WTC11 (cell line): ENCODE results near the gene SAMHD1. TPM values are rescaled to one million over a fixed set of nuclear protein-coding genes. Genes with fewer than 3 reads are reported as not detected.

ENCODE experiments used
- ATAC-seq: fragments of 200-7000 bp; cut with Tn5 transposase; 2 replicates; pipeline ENCODE4 v1.10.0; 2021; ENCODE audit warnings: mild to moderate bottlenecking, moderate library complexity
- CTCF ChIA-PET: fragments of 300-600 bp; sonication (Branson Sonifier 250); formaldehyde crosslinking; loops from one replicate; lab custom pipeline; 2021; ENCODE audit warnings: antibody characterized with exemption; lab: Charles Lee
- POLR2A ChIA-PET: fragments of 350-600 bp; sonication (Branson Sonifier 250); formaldehyde crosslinking; loops from one replicate; lab custom pipeline; 2021; ENCODE audit warnings: antibody characterized with exemption; lab: Charles Lee
- DNase-seq: peaks from one replicate; pipeline ENCODE4 v3.0.0; 2021; ENCODE audit warnings: low spot score
- H3K27ac Mint-ChIP-seq: 2 replicates; pipeline ENCODE4 v1.8.0; 2021; ENCODE audit warnings: mixed read lengths
- H3K27me3 Mint-ChIP-seq: 2 replicates; pipeline ENCODE4 v1.8.0; 2021; ENCODE audit warnings: low read depth, mild to moderate bottlenecking, moderate library complexity, mixed read lengths
- H3K36me3 Mint-ChIP-seq: 2 replicates; pipeline ENCODE4 v1.8.0; 2021; ENCODE audit warnings: mixed read lengths
- H3K4me1 Mint-ChIP-seq: 2 replicates; pipeline ENCODE4 v1.8.0; 2022; ENCODE audit warnings: mixed read lengths
- H3K4me3 Mint-ChIP-seq: 2 replicates; pipeline ENCODE4 v1.8.0; 2021; ENCODE audit warnings: mild to moderate bottlenecking, moderate library complexity, mixed read lengths
- H3K9me3 Mint-ChIP-seq: 2 replicates; pipeline ENCODE4 v1.8.0; 2021; ENCODE audit warnings: mixed read lengths
- EMX1 ChIP-seq: fragments of 250-450 bp; sonication (Bioruptor Pico); IDR thresholded peaks from 2 replicates; pipeline ENCODE4 v1.8.0; 2021; ENCODE audit warnings: mild to moderate bottlenecking
- FOXJ3 ChIP-seq: sonication (generic); formaldehyde crosslinking; IDR thresholded peaks from 2 replicates; pipeline ENCODE4 v1.9.0; 2021; ENCODE audit warnings: missing genetic modification reagents, mild to moderate bottlenecking, borderline replicate concordance
- IRF2 ChIP-seq: sonication (generic); formaldehyde crosslinking; IDR thresholded peaks from 2 replicates; pipeline ENCODE4 v1.8.0; 2022; ENCODE audit warnings: low read depth, missing genetic modification reagents, borderline replicate concordance
- NFYB ChIP-seq: sonication (generic); formaldehyde crosslinking; conservative IDR thresholded peaks from 2 replicates; pipeline ENCODE4 v1.8.0; 2022; ENCODE audit warnings: low read depth, missing genetic modification reagents
- SP1 ChIP-seq: sonication (generic); formaldehyde crosslinking; conservative IDR thresholded peaks from 2 replicates; pipeline ENCODE4 v1.8.1; 2022; ENCODE audit warnings: missing genetic modification reagents
- ZBTB21 ChIP-seq: sonication (generic); formaldehyde crosslinking; IDR thresholded peaks from 2 replicates; pipeline ENCODE4 v1.8.1; 2023; ENCODE audit warnings: mild to moderate bottlenecking, missing genetic modification reagents, borderline replicate concordance
- ZNF219 ChIP-seq: sonication (generic); formaldehyde crosslinking; IDR thresholded peaks from 2 replicates; pipeline ENCODE4 v1.8.0; 2023; ENCODE audit warnings: missing genetic modification reagents, mild to moderate bottlenecking, borderline replicate concordance
- ZNF317 ChIP-seq: sonication (generic); formaldehyde crosslinking; IDR thresholded peaks from 2 replicates; pipeline ENCODE4 v1.8.1; 2023; ENCODE audit warnings: low read depth, mild to moderate bottlenecking, moderate library complexity, missing genetic modification reagents, borderline replicate concordance
- total RNA-seq: library from RNA; stranded (reverse); gene quantifications from 3 replicates; pipeline ENCODE4 v1.2.3, GENCODE V29; 2021
- TF ChIP-seq, protein P1 (sequence below): sonication (generic); formaldehyde crosslinking; conservative IDR thresholded peaks from 2 replicates; pipeline ENCODE4 v1.8.1; 2023; ENCODE audit warnings: mild to moderate bottlenecking, low read depth, missing genetic modification reagents, moderate library complexity
- TF ChIP-seq, protein P2 (sequence below): sonication (generic); formaldehyde crosslinking; IDR thresholded peaks from 2 replicates; pipeline ENCODE4 v1.8.1; 2022; ENCODE audit warnings: missing genetic modification reagents, borderline replicate concordance
- TF ChIP-seq, protein P3 (sequence below): fragments of 250-450 bp; sonication (Bioruptor Pico); IDR thresholded peaks from 2 replicates; pipeline ENCODE4 v1.8.0; 2021; ENCODE audit warnings: mild to moderate bottlenecking
- TF ChIP-seq, protein P4 (sequence below): fragments of 250-450 bp; sonication (Bioruptor Pico); IDR thresholded peaks from 2 replicates; pipeline ENCODE4 v1.9.0; 2021; ENCODE audit warnings: mild to moderate bottlenecking
- TF ChIP-seq, protein P5 (sequence below): sonication (generic); formaldehyde crosslinking; IDR thresholded peaks from 2 replicates; pipeline ENCODE4 v1.8.1; 2022; ENCODE audit warnings: low read depth, missing genetic modification reagents, borderline replicate concordance

SAMHD1 gene
- total RNA-seq, 1 experiment from 2014 or later, result 31.0 TPM

DNA sequence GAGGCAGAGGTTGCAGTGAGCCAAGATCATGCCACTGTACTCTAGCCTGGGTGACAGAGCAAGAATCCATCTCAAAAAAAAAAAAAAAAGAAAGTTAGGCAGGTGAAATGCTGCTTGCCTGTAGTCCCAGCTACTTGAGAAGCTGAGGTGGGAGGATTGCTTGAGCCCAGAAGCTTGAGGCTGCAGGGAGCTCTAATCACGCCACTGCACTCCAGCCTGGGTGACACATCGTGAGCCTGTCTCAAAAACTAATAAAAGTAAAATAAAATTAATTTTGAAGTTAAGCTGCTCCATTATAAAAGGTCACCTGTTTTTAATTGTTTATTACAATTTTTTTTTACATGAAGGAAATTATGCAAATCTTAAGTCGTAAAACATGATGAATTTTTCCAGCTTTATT is 23.2 kb upstream of the SAMHD1 start:
- DNase-seq (no peak), ATAC-seq (no peak)
- Mint-ChIP-seq H3K4me1 (peaks cover 2% of the 10 kb centered on the region; the same call in 1 of the 2 replicates), H3K36me3 (no peaks in the 10 kb centered on the region; the same call in 1 of the 2 replicates), H3K27ac (no peak overlapping the region), H3K4me3 (no peak overlapping the region), H3K9me3 (peaks cover 9% of the 10 kb centered on the region), H3K27me3 (no peaks in the 10 kb centered on the region)
- ChIA-PET POLR2A (interaction anchor here (0.6 kb wide), 1 partner anchor 388 kb away, joined by 3 read pairs; no protein-coding TSS in a partner anchor), CTCF (no interaction called here)
- TF ChIP-seq EMX1 (CRISPR knock-in tag) (no peak), ZNF219 (no peak)
- TF ChIP-seq, protein P1, sequence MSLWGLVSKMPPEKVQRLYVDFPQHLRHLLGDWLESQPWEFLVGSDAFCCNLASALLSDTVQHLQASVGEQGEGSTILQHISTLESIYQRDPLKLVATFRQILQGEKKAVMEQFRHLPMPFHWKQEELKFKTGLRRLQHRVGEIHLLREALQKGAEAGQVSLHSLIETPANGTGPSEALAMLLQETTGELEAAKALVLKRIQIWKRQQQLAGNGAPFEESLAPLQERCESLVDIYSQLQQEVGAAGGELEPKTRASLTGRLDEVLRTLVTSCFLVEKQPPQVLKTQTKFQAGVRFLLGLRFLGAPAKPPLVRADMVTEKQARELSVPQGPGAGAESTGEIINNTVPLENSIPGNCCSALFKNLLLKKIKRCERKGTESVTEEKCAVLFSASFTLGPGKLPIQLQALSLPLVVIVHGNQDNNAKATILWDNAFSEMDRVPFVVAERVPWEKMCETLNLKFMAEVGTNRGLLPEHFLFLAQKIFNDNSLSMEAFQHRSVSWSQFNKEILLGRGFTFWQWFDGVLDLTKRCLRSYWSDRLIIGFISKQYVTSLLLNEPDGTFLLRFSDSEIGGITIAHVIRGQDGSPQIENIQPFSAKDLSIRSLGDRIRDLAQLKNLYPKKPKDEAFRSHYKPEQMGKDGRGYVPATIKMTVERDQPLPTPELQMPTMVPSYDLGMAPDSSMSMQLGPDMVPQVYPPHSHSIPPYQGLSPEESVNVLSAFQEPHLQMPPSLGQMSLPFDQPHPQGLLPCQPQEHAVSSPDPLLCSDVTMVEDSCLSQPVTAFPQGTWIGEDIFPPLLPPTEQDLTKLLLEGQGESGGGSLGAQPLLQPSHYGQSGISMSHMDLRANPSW (CRISPR knock-in tag), result no peak

DNA sequence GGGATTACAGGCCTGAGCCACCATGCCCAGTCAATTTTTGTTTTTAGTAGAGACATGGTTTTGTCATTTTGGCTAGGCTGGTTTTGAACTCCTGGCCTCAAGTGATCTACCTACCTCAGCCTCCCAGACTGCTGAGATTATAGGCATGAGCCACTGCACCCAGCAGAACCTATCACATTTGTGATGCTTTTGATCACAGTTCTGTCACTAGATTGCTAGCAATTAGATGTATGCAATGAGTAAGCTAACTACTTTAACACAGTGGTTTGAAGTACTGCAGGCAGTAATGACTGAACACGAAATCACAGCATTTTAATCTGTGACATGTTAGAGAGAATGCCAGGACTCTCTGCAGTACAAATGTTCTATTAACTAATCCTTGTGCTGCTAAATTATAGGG is 19.6 kb upstream of the SAMHD1 start:
- no peak overlapping the region for H3K27ac Mint-ChIP-seq

More for the DNA sequence above, 19.6 kb upstream of the SAMHD1 start:
- TF ChIP-seq SP1 (CRISPR knock-in tag) (no peak), ZBTB21 (CRISPR knock-in tag) (no peak), IRF2 (CRISPR knock-in tag) (no peak), ZNF317 (CRISPR knock-in tag) (no peak), NFYB (no peak), FOXJ3 (CRISPR knock-in tag) (no peak)
- TF ChIP-seq, protein P2, sequence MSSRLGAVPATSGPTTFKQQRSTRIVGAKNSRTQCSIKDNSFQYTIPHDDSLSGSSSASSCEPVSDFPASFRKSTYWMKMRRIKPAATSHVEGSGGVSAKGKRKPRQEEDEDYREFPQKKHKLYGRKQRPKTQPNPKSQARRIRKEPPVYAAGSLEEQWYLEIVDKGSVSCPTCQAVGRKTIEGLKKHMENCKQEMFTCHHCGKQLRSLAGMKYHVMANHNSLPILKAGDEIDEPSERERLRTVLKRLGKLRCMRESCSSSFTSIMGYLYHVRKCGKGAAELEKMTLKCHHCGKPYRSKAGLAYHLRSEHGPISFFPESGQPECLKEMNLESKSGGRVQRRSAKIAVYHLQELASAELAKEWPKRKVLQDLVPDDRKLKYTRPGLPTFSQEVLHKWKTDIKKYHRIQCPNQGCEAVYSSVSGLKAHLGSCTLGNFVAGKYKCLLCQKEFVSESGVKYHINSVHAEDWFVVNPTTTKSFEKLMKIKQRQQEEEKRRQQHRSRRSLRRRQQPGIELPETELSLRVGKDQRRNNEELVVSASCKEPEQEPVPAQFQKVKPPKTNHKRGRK (CRISPR knock-in tag), result no peak
- TF ChIP-seq, protein P3, sequence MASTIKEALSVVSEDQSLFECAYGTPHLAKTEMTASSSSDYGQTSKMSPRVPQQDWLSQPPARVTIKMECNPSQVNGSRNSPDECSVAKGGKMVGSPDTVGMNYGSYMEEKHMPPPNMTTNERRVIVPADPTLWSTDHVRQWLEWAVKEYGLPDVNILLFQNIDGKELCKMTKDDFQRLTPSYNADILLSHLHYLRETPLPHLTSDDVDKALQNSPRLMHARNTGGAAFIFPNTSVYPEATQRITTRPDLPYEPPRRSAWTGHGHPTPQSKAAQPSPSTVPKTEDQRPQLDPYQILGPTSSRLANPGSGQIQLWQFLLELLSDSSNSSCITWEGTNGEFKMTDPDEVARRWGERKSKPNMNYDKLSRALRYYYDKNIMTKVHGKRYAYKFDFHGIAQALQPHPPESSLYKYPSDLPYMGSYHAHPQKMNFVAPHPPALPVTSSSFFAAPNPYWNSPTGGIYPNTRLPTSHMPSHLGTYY, result no peak
- TF ChIP-seq, protein P1 (CRISPR knock-in tag), result no peak
- TF ChIP-seq, protein P4, sequence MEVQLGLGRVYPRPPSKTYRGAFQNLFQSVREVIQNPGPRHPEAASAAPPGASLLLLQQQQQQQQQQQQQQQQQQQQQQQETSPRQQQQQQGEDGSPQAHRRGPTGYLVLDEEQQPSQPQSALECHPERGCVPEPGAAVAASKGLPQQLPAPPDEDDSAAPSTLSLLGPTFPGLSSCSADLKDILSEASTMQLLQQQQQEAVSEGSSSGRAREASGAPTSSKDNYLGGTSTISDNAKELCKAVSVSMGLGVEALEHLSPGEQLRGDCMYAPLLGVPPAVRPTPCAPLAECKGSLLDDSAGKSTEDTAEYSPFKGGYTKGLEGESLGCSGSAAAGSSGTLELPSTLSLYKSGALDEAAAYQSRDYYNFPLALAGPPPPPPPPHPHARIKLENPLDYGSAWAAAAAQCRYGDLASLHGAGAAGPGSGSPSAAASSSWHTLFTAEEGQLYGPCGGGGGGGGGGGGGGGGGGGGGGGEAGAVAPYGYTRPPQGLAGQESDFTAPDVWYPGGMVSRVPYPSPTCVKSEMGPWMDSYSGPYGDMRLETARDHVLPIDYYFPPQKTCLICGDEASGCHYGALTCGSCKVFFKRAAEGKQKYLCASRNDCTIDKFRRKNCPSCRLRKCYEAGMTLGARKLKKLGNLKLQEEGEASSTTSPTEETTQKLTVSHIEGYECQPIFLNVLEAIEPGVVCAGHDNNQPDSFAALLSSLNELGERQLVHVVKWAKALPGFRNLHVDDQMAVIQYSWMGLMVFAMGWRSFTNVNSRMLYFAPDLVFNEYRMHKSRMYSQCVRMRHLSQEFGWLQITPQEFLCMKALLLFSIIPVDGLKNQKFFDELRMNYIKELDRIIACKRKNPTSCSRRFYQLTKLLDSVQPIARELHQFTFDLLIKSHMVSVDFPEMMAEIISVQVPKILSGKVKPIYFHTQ, result no peak
- TF ChIP-seq, protein P5, sequence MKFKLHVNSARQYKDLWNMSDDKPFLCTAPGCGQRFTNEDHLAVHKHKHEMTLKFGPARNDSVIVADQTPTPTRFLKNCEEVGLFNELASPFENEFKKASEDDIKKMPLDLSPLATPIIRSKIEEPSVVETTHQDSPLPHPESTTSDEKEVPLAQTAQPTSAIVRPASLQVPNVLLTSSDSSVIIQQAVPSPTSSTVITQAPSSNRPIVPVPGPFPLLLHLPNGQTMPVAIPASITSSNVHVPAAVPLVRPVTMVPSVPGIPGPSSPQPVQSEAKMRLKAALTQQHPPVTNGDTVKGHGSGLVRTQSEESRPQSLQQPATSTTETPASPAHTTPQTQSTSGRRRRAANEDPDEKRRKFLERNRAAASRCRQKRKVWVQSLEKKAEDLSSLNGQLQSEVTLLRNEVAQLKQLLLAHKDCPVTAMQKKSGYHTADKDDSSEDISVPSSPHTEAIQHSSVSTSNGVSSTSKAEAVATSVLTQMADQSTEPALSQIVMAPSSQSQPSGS (CRISPR knock-in tag), result no peak
- ATAC-seq (no peak), DNase-seq (no peak)
- ChIA-PET CTCF (no interaction called here), POLR2A (no interaction called here)
- H3K4me3 Mint-ChIP-seq, result no peak overlapping the region
- peaks cover 8% of the 10 kb centered on the region for H3K4me1 Mint-ChIP-seq
- H3K9me3 Mint-ChIP-seq, result peaks cover 9% of the 10 kb centered on the region
- H3K27me3 Mint-ChIP-seq, result no peaks in the 10 kb centered on the region
- H3K36me3 Mint-ChIP-seq, result no peaks in the 10 kb centered on the region; the same call in 1 of the 2 replicates
